ENCODE results near the gene HOOK2.

The HOOK2 gene

GRCh38 chr19:12777217-12778016, 2.1 kb upstream of the HOOK2 start (continued):
- TF ChIP-seq, protein P1, sequence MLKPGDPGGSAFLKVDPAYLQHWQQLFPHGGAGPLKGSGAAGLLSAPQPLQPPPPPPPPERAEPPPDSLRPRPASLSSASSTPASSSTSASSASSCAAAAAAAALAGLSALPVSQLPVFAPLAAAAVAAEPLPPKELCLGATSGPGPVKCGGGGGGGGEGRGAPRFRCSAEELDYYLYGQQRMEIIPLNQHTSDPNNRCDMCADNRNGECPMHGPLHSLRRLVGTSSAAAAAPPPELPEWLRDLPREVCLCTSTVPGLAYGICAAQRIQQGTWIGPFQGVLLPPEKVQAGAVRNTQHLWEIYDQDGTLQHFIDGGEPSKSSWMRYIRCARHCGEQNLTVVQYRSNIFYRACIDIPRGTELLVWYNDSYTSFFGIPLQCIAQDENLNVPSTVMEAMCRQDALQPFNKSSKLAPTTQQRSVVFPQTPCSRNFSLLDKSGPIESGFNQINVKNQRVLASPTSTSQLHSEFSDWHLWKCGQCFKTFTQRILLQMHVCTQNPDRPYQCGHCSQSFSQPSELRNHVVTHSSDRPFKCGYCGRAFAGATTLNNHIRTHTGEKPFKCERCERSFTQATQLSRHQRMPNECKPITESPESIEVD (tag by site-specific recombination; IDR thresholded peaks at IDR 0.05): no peak
- TF ChIP-seq WT1 (tag by site-specific recombination; IDR thresholded peaks at IDR 0.05) (0 out of 2 replicates have a peak, but pooled peaks have one; percentile 26), ZNF571 (tag by site-specific recombination; IDR thresholded peaks at IDR 0.05) (no peak), ZNF324 (tag by site-specific recombination; IDR thresholded peaks at IDR 0.05) (peak; percentile 55; the same call in 1 of the 2 replicates), ZBTB48 (tag by site-specific recombination; IDR thresholded peaks at IDR 0.05) (no peak), KLF17 (tag by site-specific recombination; IDR thresholded peaks at IDR 0.05) (peak; percentile 48; the same call in 1 of the 2 replicates), ZNF155 (tag by site-specific recombination; IDR thresholded peaks at IDR 0.05) (no peak), ZNF785 (tag by site-specific recombination; IDR thresholded peaks at IDR 0.05) (no peak), ZNF138 (tag by site-specific recombination; IDR thresholded peaks at IDR 0.05; ENCODE audit: borderline replicate concordance) (no peak), ZNF433 (tag by site-specific recombination; IDR thresholded peaks at IDR 0.05; ENCODE audit: low read depth) (no peak), ZNF596 (tag by site-specific recombination; IDR thresholded peaks at IDR 0.05) (no peak), SETDB1 (IDR thresholded peaks at IDR 0.05; ENCODE audit: insufficient read length, low read length) (no peak), ZNF266 (tag by site-specific recombination; IDR thresholded peaks at IDR 0.05; ENCODE audit: low read depth) (no peak), ZNF670 (tag by site-specific recombination; IDR thresholded peaks at IDR 0.05; ENCODE audit: low read depth) (no peak), ZNF366 (tag by site-specific recombination; conservative IDR thresholded peaks at IDR 0.05) (no peak), ZNF2 (tag by site-specific recombination; IDR thresholded peaks at IDR 0.05) (peak; percentile 81), ZNF148 (tag by site-specific recombination; IDR thresholded peaks at IDR 0.05; ENCODE audit: borderline replicate concordance) (no peak), RBAK (tag by site-specific recombination; IDR thresholded peaks at IDR 0.05) (no peak), GLIS1 (tag by site-specific recombination; IDR thresholded peaks at IDR 0.05) (peak; percentile 52; the same call in 1 of the 2 replicates), SALL2 (tag by site-specific recombination; IDR thresholded peaks at IDR 0.05; ENCODE audit: borderline replicate concordance) (no peak), ZNF747 (tag by site-specific recombination; IDR thresholded peaks at IDR 0.05) (no peak), OVOL3 (tag by site-specific recombination; IDR thresholded peaks at IDR 0.05) (no peak), ZNF391 (tag by site-specific recombination; IDR thresholded peaks at IDR 0.05; ENCODE audit: borderline replicate concordance, low read depth) (no peak), AEBP2 (tag by site-specific recombination; IDR thresholded peaks at IDR 0.05; ENCODE audit: borderline replicate concordance) (no peak), ZNF792 (tag by site-specific recombination; IDR thresholded peaks at IDR 0.05) (peak; percentile 99), ZNF560 (tag by site-specific recombination; IDR thresholded peaks at IDR 0.05; ENCODE audit: borderline replicate concordance) (no peak), ZNF239 (tag by site-specific recombination; IDR thresholded peaks at IDR 0.05) (no peak)
- TF ChIP-seq, protein P2, sequence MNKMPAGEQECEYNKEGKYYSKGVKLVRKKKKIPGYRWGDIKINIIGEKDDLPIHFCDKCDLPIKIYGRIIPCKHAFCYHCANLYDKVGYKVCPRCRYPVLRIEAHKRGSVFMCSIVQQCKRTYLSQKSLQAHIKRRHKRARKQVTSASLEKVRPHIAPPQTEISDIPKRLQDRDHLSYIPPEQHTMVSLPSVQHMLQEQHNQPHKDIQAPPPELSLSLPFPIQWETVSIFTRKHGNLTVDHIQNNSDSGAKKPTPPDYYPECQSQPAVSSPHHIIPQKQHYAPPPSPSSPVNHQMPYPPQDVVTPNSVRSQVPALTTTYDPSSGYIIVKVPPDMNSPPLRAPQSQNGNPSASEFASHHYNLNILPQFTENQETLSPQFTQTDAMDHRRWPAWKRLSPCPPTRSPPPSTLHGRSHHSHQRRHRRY (tag by site-specific recombination; IDR thresholded peaks at IDR 0.05): no peak
- TF ChIP-seq, protein P3, sequence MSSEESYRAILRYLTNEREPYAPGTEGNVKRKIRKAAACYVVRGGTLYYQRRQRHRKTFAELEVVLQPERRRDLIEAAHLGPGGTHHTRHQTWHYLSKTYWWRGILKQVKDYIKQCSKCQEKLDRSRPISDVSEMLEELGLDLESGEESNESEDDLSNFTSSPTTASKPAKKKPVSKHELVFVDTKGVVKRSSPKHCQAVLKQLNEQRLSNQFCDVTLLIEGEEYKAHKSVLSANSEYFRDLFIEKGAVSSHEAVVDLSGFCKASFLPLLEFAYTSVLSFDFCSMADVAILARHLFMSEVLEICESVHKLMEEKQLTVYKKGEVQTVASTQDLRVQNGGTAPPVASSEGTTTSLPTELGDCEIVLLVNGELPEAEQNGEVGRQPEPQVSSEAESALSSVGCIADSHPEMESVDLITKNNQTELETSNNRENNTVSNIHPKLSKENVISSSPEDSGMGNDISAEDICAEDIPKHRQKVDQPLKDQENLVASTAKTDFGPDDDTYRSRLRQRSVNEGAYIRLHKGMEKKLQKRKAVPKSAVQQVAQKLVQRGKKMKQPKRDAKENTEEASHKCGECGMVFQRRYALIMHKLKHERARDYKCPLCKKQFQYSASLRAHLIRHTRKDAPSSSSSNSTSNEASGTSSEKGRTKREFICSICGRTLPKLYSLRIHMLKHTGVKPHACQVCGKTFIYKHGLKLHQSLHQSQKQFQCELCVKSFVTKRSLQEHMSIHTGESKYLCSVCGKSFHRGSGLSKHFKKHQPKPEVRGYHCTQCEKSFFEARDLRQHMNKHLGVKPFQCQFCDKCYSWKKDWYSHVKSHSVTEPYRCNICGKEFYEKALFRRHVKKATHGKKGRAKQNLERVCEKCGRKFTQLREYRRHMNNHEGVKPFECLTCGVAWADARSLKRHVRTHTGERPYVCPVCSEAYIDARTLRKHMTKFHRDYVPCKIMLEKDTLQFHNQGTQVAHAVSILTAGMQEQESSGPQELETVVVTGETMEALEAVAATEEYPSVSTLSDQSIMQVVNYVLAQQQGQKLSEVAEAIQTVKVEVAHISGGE (tag by site-specific recombination; conservative IDR thresholded peaks at IDR 0.05; ENCODE audit: low read depth): no peak

All from HEK293 (cell line).